Activated CD4-positive, alpha-beta memory T cell treated with anti-CD3 and anti-CD28 coated beads for 36 hours (primary cell): Measurements from ENCODE around the gene UBR3. TPM values are rescaled to one million over a fixed set of nuclear protein-coding genes. Genes with fewer than 3 reads are reported as not detected.
"Not testable (repeated sequence)": the region's sequence is repeated elsewhere in the genome, so short reads cannot be mapped to it uniquely, and the experiment has no call there.

Source experiments
- CTCF ChIA-PET: fragments of 350-600 bp; sonication (Branson Sonifier 250); formaldehyde crosslinking; loops from one replicate; lab custom pipeline; 2021; ENCODE audit warnings: antibody characterized with exemption, inconsistent platforms; lab: Charles Lee
- POLR2A ChIA-PET: fragments of 350-600 bp; sonication (Branson Sonifier 250); formaldehyde crosslinking; loops from one replicate; lab custom pipeline; 2021; ENCODE audit warnings: antibody characterized with exemption; lab: Charles Lee
- DNase-seq: peaks from one replicate; pipeline ENCODE4 v3.0.0-alpha.2; 2020
- H3K27ac Mint-ChIP-seq: one replicate; pipeline ENCODE4 v1.8.0; 2021; ENCODE audit warnings: mixed read lengths
- H3K27me3 Mint-ChIP-seq: one replicate; pipeline ENCODE4 v1.8.0; 2021; ENCODE audit warnings: mixed read lengths
- H3K36me3 Mint-ChIP-seq: one replicate; pipeline ENCODE4 v1.8.0; 2021; ENCODE audit warnings: mixed read lengths
- H3K4me1 Mint-ChIP-seq: one replicate; pipeline ENCODE4 v1.8.0; 2021; ENCODE audit warnings: low read depth, mixed read lengths
- H3K4me3 Mint-ChIP-seq: one replicate; pipeline ENCODE4 v1.8.0; 2021; ENCODE audit warnings: mild to moderate bottlenecking, mixed read lengths
- H3K9me3 Mint-ChIP-seq: one replicate; pipeline ENCODE4 v1.8.0; 2021; ENCODE audit warnings: mixed read lengths
- intact Hi-C: fragments of 100-400 bp; cut with micrococcal nuclease; formaldehyde crosslinking; loops from one replicate; pipeline ENCODE4 v1.15.1; 2023
- total RNA-seq, 2 experiments: library from RNA; stranded (reverse); gene quantifications; one replicate each; pipeline ENCODE4 v1.2.3, GENCODE V29; 2021

UBR3 gene
- total RNA-seq, 2 experiments from 2014 or later = 16.2 to 18.1 TPM

DNA sequence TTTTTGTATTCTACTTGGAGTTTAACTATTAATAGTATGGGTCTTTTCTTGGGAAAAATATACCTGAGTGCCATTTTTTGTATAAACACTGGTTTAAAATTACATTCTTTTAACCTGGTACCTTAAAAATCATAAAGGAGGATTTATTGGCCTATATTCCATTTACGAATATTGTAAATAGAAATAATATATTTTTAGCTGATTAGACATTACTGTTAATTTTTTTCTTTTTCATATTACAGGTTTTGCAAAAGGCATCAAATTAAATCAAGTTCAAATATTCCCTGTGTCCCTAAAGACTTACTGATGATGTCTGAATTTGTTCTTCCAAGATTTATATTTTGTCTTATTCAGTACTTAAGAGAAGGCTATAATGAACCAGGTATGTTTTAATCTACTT, 44.7 kb downstream of the UBR3 start:
- H3K9me3 Mint-ChIP-seq = no peaks in the 10 kb centered on the region
- intact Hi-C loops = no loop called here
- no peak overlapping the region for H3K4me3 Mint-ChIP-seq
- no peaks in the 10 kb centered on the region for H3K27me3 Mint-ChIP-seq
- DNase-seq = no peak
- CTCF ChIA-PET = no interaction called here
- peaks cover 11% of the 10 kb centered on the region for H3K4me1 Mint-ChIP-seq
- no peak overlapping the region for H3K27ac Mint-ChIP-seq
- POLR2A ChIA-PET = no interaction called here
- peaks cover 3% of the 10 kb centered on the region for H3K36me3 Mint-ChIP-seq

DNA sequence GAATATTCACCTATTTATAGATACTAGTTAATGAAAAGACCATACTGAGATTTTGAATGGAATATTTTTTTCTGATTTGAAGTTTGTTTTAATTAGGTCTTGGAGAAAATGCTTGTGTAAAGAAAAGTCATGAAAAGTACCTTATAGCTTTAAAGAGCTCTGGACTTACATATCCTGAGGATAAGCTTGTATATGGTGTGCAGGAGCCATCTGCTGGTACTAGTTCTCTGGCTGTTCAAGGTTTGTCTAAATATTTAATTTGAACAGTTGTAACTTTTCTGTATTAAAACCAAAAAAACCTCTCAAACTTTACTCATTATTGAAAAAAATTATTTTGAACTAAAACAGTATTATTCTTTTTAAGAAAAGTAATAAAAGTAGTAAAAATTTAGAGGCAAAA, 50.1 kb downstream of the UBR3 start:
- Mint-ChIP-seq H3K4me1 (no peaks in the 10 kb centered on the region), H3K9me3 (no peaks in the 10 kb centered on the region), H3K27ac (no peak overlapping the region), H3K4me3 (no peak overlapping the region), H3K36me3 (peaks cover 3% of the 10 kb centered on the region), H3K27me3 (no peaks in the 10 kb centered on the region)
- intact Hi-C loops = loop anchor here (2.0 kb wide), 1 partner anchor 53 kb away; the partner anchor contains the start of gene METTL5
- no peak for DNase-seq
- POLR2A ChIA-PET = interaction anchor here (0.7 kb wide), 1 partner anchor 20 kb away, joined by 3 read pairs; no protein-coding TSS in a partner anchor
- CTCF ChIA-PET = interaction anchor here (1.1 to 2.2 kb wide), 4 partner anchors 12 to 74 kb away, joined by 3 to 13 read pairs (median 7); partner anchors contain the start of genes METTL5 and UBR3

DNA sequence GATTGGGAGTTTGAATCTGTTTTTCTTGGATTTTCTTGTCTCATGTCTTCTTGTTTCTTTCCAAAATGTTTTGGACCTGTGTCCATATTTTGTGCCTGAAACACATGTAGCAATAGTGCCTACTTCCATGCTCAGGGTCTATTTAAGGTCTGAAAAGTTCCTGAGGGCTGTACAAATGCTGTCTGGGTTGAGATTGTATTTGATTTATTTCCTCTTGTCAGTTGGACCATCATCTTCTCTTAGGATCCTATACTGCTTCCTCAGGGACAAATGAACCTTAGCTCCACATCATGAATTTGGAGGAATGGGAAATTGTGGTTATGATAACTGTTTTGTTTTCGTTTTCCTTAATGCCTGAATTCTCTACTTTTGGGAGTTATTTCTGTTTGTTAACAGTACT, 59.9 kb downstream of the UBR3 start:
- CTCF ChIA-PET = no interaction called here
- POLR2A ChIA-PET = no interaction called here

DNA sequence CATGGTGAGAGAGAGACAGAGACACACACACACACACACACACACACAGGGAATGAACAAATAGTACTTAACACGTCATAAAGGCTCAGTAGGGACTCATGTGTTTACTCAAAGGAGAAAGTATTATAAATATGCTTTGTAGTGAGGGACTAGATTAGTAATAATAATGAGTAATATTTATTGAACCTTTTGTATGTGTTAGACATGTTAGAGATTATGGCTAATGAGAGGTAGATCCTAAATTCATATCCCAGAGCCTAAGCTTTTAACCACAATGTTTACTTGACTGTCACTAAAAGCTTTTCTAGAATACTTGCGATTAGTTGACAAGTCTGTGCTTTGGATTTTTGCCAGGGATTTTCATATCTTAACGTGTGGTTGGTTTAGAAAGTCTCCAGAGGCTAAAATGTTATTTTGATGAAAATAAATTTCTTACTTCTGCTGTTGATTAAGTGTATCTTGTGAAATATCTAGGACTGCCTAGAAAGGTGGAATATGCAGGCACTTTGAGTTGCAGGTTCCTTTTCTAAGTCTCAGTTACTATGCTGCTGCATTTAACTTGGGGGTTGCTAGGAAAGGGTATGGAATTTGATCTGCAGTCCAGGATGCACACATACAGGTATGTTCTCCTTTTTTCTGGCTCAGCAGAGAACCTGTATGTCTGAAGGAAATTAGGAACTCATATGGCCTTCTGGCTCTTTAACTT, 64.5 kb downstream of the UBR3 start:
- H3K9me3 Mint-ChIP-seq = no peaks in the 10 kb centered on the region
- H3K27me3 Mint-ChIP-seq = no peaks in the 10 kb centered on the region
- intact Hi-C loops = no loop called here
- no peaks in the 10 kb centered on the region for H3K4me1 Mint-ChIP-seq
- no peak for DNase-seq
- H3K4me3 Mint-ChIP-seq = no peak overlapping the region
- H3K27ac Mint-ChIP-seq = no peak overlapping the region
- ChIA-PET POLR2A (no interaction called here), CTCF (no interaction called here)
- H3K36me3 Mint-ChIP-seq = peaks cover 6% of the 10 kb centered on the region

More for the DNA sequence above, 59.9 kb downstream of the UBR3 start:
- no peak overlapping the region for H3K27ac Mint-ChIP-seq
- peaks cover 4% of the 10 kb centered on the region for H3K36me3 Mint-ChIP-seq
- no peak for DNase-seq
- no peaks in the 10 kb centered on the region for H3K4me1 Mint-ChIP-seq
- no peaks in the 10 kb centered on the region for H3K9me3 Mint-ChIP-seq
- no peak overlapping the region for H3K4me3 Mint-ChIP-seq
- no peaks in the 10 kb centered on the region for H3K27me3 Mint-ChIP-seq
- intact Hi-C loops = no loop called here

DNA sequence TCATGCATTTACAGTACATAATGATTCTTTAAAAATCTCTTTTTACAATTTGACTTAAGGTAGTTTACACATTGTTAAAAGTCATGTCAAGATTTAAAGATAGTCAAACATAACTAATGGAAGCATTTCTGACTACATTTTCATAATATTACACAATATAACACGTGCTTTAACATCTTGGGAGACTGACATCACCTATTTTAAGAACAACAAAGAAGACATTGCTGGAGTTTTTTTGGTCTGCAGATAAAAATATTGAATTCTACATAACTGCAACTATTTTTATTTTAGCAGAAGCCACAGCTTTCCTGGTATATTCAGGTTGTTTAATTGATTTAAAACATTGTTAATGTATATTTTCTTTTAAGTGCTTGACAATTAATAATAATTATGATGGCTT, 65.7 kb downstream of the UBR3 start:
- no peaks in the 10 kb centered on the region for H3K9me3 Mint-ChIP-seq
- H3K4me1 Mint-ChIP-seq = no peaks in the 10 kb centered on the region
- no peak overlapping the region for H3K27ac Mint-ChIP-seq
- no peak for DNase-seq
- H3K4me3 Mint-ChIP-seq = no peak overlapping the region
- peaks cover 6% of the 10 kb centered on the region for H3K36me3 Mint-ChIP-seq
- no peaks in the 10 kb centered on the region for H3K27me3 Mint-ChIP-seq
- intact Hi-C loops = no loop called here
- POLR2A ChIA-PET = no interaction called here
- CTCF ChIA-PET = no interaction called here

DNA sequence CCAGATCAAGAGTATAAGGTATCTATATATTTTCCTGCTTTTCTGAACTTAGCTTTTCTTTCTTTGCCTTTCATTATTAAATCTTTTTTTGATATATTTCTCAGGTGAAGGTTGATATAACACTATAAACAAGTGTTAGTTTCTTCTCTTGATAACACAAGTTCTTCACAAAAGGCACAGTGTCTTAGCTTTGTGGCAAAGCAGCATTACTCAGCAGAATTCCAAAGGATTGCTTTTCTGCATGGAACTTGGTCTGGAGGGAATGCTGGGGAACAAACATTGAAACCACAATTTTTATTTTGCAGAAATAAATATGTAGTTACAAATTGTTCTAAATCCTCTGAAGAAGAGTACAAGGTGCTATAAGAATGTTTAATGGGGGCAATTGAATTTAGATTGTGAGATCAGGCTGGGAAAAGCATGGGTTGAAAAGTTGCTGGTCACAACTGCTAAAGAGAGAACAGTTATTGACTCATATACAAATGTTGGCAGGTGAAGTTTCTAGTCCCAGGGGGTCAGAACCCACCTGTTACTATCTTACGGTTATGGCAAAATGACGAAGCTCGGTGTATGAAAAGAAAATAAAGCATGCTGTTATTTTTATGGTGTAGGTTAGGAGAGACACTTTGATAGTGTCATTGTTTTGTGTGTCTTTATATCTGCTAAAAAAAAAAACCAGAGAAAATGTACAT, 68.2 kb downstream of the UBR3 start:
- H3K4me3 Mint-ChIP-seq = no peak overlapping the region
- H3K27ac Mint-ChIP-seq = no peak overlapping the region
- no peaks in the 10 kb centered on the region for H3K27me3 Mint-ChIP-seq
- CTCF ChIA-PET = no interaction called here
- no peaks in the 10 kb centered on the region for H3K9me3 Mint-ChIP-seq
- intact Hi-C loops = no loop called here
- POLR2A ChIA-PET = no interaction called here
- no peaks in the 10 kb centered on the region for H3K4me1 Mint-ChIP-seq
- DNase-seq = no peak
- H3K36me3 Mint-ChIP-seq = peaks cover 9% of the 10 kb centered on the region

DNA sequence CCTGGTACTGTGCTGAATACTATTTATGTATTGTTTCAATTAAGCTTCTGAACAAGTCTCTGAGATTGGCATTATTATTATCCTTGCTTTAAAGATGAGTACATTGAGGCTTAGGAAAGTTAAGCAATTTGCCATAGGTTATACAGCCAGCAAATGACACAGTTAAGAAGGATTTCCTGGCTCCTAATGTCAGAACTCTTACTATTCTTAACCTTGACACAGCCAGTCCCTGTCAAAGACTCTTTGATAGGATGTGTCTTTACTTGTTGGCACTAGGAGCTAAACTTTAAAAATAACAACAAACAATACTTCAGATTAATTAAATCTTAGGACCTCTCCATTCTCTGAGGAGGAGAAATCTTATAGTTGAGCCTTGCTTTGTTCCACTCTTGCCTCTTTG, 70.6 kb downstream of the UBR3 start:
- intact Hi-C loops = no loop called here
- Mint-ChIP-seq H3K9me3 (no peaks in the 10 kb centered on the region), H3K36me3 (peaks cover 3% of the 10 kb centered on the region), H3K4me1 (no peaks in the 10 kb centered on the region), H3K27ac (no peak overlapping the region), H3K27me3 (no peaks in the 10 kb centered on the region), H3K4me3 (no peak overlapping the region)
- ChIA-PET POLR2A (no interaction called here), CTCF (no interaction called here)
- DNase-seq = no peak

DNA sequence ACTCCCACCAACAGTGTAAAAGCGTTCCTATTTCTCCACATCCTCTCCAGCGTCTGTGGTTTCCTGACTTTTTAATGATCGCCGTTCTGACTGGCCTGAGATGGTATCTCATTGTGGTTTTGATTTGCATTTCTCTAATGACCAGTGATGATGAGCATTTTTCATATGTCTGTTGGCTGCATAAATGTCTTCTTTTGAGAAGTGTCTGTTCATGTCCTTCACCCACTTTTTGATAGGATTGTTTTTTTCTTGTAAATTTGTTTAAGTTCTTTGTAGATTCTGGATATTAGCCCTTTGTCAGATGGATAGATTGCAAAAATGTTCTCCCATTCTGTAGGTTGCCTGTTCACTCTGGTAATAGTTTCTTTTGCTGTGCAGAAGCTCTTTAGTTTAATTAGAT, 72.8 kb downstream of the UBR3 start:
- CTCF ChIA-PET, intact Hi-C loops, H3K4me1 Mint-ChIP-seq, H3K27ac Mint-ChIP-seq, POLR2A ChIA-PET, H3K9me3 Mint-ChIP-seq, H3K4me3 Mint-ChIP-seq, H3K36me3 Mint-ChIP-seq, DNase-seq, H3K27me3 Mint-ChIP-seq: not testable (repeated sequence)

DNA sequence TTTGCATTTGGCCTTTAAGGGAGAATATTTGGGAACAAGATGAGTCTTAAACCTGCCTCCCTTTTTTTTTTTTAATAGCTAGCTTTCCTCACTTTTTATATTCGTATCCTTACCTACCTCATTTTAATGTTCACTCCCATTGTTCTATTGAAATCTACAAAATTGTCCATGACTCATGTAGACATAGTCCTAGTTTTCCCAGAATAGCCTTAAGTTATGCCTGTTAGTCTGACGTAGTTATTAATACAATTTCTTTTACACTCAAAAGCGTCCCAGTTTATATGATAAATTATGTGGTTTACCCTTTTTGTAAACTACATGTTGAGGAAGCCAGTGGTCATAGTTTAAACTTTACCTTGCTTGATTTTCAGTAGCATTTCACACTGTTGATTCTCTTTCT, 73.4 kb downstream of the UBR3 start:
- CTCF ChIA-PET = no interaction called here
- H3K9me3 Mint-ChIP-seq = no peaks in the 10 kb centered on the region
- no peak overlapping the region for H3K4me3 Mint-ChIP-seq
- peaks cover 3% of the 10 kb centered on the region for H3K36me3 Mint-ChIP-seq
- H3K4me1 Mint-ChIP-seq = no peaks in the 10 kb centered on the region
- intact Hi-C loops = no loop called here
- H3K27ac Mint-ChIP-seq = no peak overlapping the region
- POLR2A ChIA-PET = no interaction called here
- no peak for DNase-seq
- no peaks in the 10 kb centered on the region for H3K27me3 Mint-ChIP-seq

DNA sequence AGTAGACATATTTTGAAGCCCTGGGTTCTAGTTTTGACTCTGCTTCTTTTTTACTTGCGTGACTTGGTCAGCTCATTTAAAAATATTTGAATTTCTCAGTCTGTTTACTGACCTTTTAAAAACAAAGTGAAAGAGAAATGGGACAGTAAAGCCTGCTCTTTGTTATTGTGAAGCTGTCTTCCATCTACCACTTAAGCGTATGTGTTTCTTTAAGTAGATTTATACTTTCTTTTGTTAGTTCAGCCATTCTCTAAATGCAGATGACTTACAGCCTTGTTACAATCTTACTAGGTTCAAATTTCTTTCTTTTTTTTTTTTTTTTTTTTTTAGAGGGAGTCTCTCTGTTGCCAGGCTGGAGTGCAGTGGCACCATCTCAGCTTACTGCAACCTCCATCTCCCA, 79.5 kb downstream of the UBR3 start:
- ChIA-PET POLR2A (no interaction called here), CTCF (no interaction called here)
- H3K27ac Mint-ChIP-seq = no peak overlapping the region

DNA sequence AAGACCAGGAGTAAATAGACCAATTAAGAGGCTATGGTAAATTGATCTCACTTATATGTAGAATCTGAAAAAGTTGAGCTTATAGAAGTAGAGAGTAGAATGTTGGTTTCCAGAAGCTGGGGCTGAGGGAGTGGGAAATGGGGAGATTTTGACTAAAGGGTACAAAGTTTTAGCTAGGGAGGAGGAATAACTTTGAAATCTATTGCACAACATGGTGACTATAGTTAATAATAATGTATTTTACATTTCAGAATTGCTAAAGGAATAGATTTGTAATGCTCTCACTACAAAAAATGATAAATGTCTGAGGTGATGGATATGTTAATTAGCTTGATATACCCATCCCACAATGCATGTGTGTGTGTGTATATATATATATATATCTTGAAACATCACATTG, 82.1 kb downstream of the UBR3 start:
- intact Hi-C loops = no loop called here
- Mint-ChIP-seq H3K4me1 (no peaks in the 10 kb centered on the region), H3K36me3 (peaks cover 7% of the 10 kb centered on the region), H3K9me3 (no peaks in the 10 kb centered on the region), H3K27me3 (no peaks in the 10 kb centered on the region), H3K27ac (no peak overlapping the region), H3K4me3 (no peak overlapping the region)
- ChIA-PET POLR2A (no interaction called here), CTCF (no interaction called here)
- DNase-seq = no peak

More for the DNA sequence above, 79.5 kb downstream of the UBR3 start:
- Mint-ChIP-seq H3K4me1 (no peaks in the 10 kb centered on the region), H3K4me3 (no peak overlapping the region), H3K9me3 (no peaks in the 10 kb centered on the region), H3K36me3 (peaks cover 7% of the 10 kb centered on the region), H3K27me3 (no peaks in the 10 kb centered on the region)
- intact Hi-C loops = no loop called here
- DNase-seq = no peak

DNA sequence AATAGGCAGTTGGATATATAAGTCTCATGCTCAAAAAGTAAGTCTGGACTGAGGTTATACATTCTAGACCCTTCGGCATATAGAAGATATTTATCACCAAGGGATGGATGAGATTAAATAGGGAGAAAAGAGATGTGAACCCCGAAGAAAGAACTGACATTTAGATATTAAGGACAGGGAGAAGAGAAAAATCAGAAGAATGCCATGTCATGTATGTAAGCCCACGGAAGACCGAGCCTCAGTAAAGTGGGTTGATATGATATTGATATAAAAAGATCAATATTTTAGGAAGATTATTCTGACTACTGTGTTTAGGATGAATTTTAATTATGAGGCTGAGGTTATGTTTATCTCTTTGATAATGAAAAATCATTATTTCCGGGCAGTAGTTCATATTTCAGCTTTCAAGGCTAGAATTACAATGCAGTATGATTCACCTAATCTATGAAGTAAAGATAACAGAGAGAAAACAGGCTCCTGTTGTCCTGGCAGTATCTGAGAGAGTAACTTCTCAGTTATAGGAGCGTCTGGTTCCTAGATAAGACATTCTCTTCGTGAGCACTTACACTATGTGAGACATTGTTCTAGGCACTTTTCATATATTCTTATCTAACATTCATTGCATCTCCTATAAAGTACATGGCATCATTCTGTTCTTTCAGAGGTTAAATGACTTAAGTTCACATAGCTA, 83.0 kb downstream of the UBR3 start:
- H3K4me1 Mint-ChIP-seq = no peaks in the 10 kb centered on the region
- intact Hi-C loops = no loop called here
- POLR2A ChIA-PET = no interaction called here
- no peak overlapping the region for H3K4me3 Mint-ChIP-seq
- H3K27ac Mint-ChIP-seq = no peak overlapping the region
- no peaks in the 10 kb centered on the region for H3K9me3 Mint-ChIP-seq
- no peak for DNase-seq
- H3K36me3 Mint-ChIP-seq = peaks cover 9% of the 10 kb centered on the region
- no peaks in the 10 kb centered on the region for H3K27me3 Mint-ChIP-seq
- CTCF ChIA-PET = no interaction called here
